ENCODE measurements around the gene PTBP2.
"Not testable (repeated sequence)": the region's sequence is repeated elsewhere in the genome, so short reads cannot be mapped to it uniquely, and the experiment has no call there.

Gene PTBP2

GRCh38 chr1:96730574-96731298, 9.2 kb downstream of the PTBP2 start:
- no peak for DNase-seq (ENCODE audit: extremely low read depth in 1 of 2, low read depth in 1 of 2)

GRCh38 chr1:96741335-96741734, 19.8 kb downstream of the PTBP2 start:
- no peak for DNase-seq (ENCODE audit: extremely low read depth in 1 of 2, low read depth in 1 of 2)

- DNase-seq (ENCODE audit: extremely low read depth in 1 of 2, low read depth in 1 of 2), result no peak
These were observed 25.1 kb downstream of the PTBP2 start for GRCh38 chr1:96746440-96747420.

DNA sequence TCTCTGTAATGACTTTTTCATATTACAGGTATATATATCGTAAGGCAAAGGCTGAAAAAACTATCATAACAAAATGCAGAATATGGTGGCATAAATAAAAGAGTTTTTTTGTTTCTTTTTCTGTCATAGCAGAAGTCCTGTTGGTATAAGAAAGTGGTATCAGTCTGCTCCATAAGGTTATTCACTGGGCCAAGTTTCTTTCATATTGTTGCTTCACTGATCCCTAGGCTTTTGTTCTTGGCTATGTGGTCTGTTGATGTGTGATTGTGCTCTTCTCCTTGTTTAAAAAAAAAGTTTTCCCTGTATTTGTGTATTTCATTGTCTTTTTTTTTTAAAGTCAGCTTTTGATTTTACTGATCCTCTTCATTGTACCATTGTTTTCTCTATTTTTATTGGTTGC, 26.0 kb downstream of the PTBP2 start:
- no peak for DNase-seq (ENCODE audit: extremely low read depth in 1 of 2, low read depth in 1 of 2)

DNA sequence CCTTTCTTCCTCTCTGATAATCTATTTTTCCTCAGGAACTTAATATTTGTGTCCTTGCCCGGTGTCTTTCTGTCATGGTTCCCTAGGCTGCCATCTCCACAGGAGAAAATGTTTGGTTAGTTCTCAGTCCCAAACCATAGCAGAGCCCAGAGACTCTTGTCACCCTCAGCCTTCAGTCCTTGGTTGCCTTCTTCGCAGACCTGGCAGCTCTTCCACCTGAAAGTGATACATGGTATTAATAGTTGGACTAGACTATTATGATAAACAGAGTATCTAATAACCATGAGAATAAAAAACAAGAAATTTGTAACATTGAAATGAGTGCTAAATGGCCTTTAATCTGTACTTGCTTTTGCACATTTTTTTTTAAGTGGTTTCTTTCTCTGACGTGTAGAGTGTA, 26.5 kb downstream of the PTBP2 start:
- DNase-seq (ENCODE audit: extremely low read depth in 1 of 2, low read depth in 1 of 2), result no peak

DNA sequence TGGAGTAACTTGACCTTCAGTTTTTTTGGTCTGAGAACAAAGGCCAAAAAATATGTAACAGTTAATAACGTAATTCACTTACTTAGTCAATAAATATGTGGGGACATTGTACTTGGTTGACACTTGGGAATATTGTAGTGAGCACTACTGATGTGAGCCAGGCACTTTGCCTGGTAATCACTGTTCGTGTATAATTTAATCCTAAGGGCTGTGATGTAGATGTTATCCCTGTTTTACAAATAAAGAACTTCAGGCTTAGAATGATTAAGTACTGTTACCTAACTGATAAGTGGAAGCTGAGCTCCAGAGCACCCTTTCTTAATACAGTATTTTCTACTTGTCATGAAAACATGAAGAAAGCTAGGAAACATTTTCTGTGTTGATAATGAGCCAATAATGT, 28.0 kb downstream of the PTBP2 start:
- no peak for DNase-seq (ENCODE audit: extremely low read depth in 1 of 2, low read depth in 1 of 2)

DNA sequence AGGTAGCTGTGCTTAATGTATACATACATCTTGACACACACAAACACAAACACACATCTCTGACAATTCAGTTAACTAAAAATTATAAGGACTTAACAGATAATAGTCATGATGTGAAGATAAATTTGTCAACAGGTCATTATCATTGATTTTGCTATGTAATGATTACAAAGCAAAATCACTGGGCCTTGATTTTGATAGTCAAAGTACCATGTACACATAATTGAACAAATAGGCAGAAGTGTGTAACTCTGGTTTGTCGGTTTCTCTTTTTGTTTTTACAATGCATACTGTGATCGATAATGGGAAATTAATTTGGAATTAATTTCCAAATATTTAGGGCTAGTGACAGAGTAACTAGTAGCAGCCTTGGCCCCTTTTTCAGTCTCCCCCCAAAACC, 30.8 kb downstream of the PTBP2 start:
- DNase-seq (ENCODE audit: extremely low read depth in 1 of 2, low read depth in 1 of 2), result no peak

GRCh38 chr1:96756789-96757188, 35.2 kb downstream of the PTBP2 start:
- DNase-seq (ENCODE audit: extremely low read depth in 1 of 2, low read depth in 1 of 2), result no peak

DNA sequence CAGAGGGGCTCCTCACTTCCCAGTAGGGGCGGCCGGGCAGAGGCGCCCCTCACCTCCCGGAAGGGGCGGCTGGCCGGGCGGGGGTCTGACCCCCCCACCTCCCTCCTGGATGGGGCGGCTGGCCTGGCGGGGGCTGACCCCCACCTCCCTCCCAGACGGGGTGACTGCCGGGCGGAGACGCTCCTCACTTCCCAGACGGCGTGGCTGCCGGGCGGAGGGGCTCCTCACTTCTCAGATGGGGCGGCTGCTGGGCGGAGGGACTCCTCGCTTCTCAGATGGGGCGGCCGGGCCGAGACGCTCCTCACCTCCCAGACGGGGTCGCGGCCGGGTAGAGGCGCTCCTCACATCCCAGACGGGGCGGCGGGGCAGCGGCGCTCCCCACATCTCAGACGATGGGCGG, 41.0 kb downstream of the PTBP2 start:
- not testable (repeated sequence) for DNase-seq (ENCODE audit: extremely low read depth in 1 of 2, low read depth in 1 of 2)

- DNase-seq (ENCODE audit: extremely low read depth in 1 of 2, low read depth in 1 of 2), result no peak
These were observed 41.9 kb downstream of the PTBP2 start for GRCh38 chr1:96763514-96763913.

DNA sequence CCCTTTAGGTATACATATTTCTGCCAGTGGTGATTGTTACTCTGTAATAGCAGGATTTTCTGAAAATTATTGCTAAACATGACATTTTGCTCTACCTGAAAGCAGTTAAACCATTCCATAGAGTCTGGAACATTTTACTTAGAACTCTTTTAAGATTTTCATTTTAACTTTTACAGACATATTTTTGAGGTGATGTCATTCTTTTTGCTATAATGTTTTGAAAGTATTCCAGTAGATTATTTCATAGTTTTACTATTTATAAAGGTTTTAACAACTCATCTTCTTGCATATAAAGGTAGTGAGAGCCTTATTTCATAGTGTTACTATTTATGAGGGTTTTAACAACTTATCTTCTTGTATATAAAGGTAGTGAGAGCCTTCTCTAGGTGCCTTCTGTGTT, 42.9 kb downstream of the PTBP2 start:
- DNase-seq (ENCODE audit: extremely low read depth in 1 of 2, low read depth in 1 of 2), result no peak

GRCh38 chr1:96771847-96772246, 50.3 kb downstream of the PTBP2 start:
- DNase-seq (ENCODE audit: extremely low read depth in 1 of 2, low read depth in 1 of 2), result no peak

DNA sequence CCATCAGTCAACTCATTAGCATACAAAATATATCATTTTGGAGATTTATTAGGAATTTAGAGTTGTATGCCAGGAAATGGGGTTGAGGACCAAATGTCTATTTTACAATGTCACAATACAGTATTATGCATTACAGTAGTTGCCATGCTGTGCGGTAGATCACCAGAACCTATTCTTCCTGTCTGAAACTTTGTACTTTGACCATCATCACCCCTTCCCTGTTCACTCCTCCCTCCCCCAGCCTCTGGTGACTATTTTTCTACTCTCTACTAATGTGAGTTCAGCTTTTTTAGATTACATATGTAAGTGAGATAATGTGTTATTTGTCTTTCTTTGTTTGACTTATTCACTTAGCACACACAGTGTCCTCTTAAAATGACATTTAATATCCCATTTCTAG, 50.8 kb downstream of the PTBP2 start:
- DNase-seq (ENCODE audit: extremely low read depth in 1 of 2, low read depth in 1 of 2), result no peak

- DNase-seq (ENCODE audit: extremely low read depth in 1 of 2, low read depth in 1 of 2), result no peak
These were observed 51.4 kb downstream of the PTBP2 start for GRCh38 chr1:96772972-96773371.

DNA sequence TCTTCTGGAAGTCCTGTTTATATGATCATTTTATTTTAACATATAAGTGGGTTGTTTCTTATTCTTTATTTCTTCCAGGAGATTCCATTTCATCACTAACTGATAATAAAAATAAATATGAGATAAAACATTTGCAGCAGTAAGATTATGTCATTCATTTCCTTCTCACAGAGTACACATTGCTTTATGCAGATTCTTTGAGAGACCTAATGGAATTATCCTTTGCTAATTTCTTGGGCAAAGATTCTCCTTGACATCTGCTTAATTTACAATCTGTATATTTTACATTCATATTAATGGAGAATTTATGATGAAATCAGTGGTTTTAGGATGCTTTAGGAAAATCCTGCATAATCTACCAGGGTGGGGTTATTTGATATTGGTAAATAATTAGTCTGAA, 60.6 kb downstream of the PTBP2 start:
- no peak for DNase-seq (ENCODE audit: extremely low read depth in 1 of 2, low read depth in 1 of 2)

DNA sequence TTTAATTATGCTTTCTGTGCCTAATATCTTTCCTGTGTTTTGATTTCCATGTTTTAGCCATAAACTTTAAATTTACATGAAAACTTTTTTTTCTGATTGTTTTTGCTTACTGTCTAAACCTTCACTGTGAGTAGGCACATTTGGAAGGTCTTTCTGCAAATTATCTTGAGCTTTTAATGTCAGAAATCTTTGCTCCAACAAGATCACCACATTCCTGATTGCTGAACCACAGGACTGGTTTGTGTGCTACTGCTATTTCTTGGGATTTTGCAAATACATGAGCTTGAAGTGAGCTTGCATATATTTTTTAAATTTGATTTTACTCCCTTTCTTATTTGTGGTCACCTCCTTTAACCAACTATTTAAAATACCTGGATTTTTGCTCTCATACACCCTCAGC, 61.3 kb downstream of the PTBP2 start:
- DNase-seq (ENCODE audit: extremely low read depth in 1 of 2, low read depth in 1 of 2), result no peak

GRCh38 chr1:96790599-96790998, 69.0 kb downstream of the PTBP2 start:
- DNase-seq (ENCODE audit: extremely low read depth in 1 of 2, low read depth in 1 of 2), result no peak

- DNase-seq (ENCODE audit: extremely low read depth in 1 of 2, low read depth in 1 of 2), result no peak
These were observed 70.6 kb downstream of the PTBP2 start for GRCh38 chr1:96792220-96792619.

- DNase-seq (ENCODE audit: extremely low read depth in 1 of 2, low read depth in 1 of 2), result not testable (repeated sequence)
These were observed 80.1 kb downstream of the PTBP2 start for GRCh38 chr1:96801696-96802095.

DNA sequence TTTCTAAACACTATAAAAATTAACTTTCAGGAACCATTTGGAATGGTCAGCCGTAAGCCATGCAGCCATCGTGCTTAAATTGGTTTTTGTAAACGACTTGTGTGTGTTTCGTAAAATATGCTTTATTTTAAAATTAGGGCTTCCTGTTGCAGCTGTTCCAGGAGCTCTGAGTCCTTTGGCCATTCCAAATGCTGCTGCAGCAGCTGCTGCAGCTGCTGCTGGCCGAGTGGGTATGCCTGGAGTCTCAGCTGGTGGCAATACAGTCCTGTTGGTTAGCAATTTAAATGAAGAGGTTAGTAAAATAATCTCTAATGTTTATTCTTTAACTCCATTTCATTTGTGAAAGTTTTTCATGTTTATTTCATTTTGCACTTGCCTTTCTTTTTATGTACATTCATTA, 83.1 kb downstream of the PTBP2 start:
- no peak for DNase-seq (ENCODE audit: extremely low read depth in 1 of 2, low read depth in 1 of 2)

DNA sequence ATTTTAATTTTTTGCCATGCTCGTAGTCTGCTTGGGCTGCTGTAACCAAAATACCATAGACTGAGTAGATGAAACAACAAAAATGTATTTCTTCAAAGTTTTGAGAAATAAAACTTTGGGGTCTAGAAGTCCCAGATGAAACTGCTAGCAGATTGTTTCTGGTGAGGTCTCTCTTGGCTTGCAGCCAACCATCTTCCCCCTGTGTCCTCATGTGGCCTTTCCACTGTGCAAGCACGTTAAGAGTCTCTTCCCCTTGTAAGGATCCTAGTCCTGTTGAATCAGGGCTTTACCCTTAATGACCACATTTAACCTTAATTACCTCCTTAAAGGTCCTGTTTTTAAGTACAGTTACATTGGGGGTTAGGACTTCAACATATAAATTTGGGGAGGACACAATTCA, 86.6 kb downstream of the PTBP2 start:
- DNase-seq (ENCODE audit: extremely low read depth in 1 of 2, low read depth in 1 of 2), result no peak

GRCh38 chr1:96815914-96816313, 94.3 kb downstream of the PTBP2 start:
- no peak for DNase-seq (ENCODE audit: extremely low read depth in 1 of 2, low read depth in 1 of 2)
